Activated effector memory CD4-positive, alpha-beta T cell treated with anti-CD3 and anti-CD28 coated beads, Interleukin-2, amount 50 U/mL, for 16 hours (primary cell): ENCODE results near the gene ASF1A.
A peak's percentile ranks its signal among the peaks of the same experiment; 100 is the strongest.

Source experiments
- DNase-seq: peaks from one replicate; pipeline ENCODE4 v3.0.0-alpha.2; 2020

The ASF1A gene

GRCh38 chr6:118882314-118882905 lies 11.5 kb upstream of the ASF1A start:
- DNase-seq = no peak

- no peak for DNase-seq
Observed at GRCh38 chr6:118886641-118887040, 7.3 kb upstream of the ASF1A start.

GRCh38 chr6:118889163-118889562 lies 4.8 kb upstream of the ASF1A start:
- DNase-seq = no peak

DNA sequence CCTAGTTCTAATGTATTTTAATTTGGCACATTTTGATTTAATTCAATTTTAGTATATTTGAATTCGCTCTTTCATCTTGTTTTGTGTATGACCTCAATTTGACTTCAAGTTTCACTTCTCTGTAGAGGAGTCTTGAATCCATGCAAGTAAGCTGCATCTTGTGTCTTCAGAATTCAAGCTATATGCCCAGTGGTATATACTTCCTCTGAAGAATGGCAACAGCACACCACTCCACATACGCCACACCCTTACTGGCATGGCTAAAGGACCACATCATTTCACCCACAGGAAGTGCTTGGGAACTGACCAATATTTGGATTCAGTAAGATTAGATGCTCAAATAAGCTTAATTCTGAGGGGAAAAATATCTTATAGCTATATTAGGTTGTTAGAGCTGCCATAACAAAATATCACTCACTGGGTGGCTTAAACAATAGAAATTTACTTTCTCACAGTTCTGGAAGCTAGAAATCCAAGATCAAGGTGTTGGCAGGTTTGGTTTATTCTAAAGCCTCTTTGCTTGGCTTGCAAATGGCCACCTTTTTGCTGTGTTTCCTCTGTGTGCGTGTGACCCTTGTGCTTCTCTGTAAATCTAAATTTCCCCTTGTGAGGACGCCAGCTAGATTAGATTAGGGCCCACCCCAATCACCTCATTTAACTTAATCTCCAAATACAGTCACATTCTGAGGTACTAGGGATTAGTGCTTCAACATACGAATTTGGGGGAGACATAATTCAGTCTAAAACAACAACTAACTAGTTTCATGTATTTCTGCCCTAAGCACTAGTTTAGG lies 2.8 kb upstream of the ASF1A start:
- no peak for DNase-seq

DNA sequence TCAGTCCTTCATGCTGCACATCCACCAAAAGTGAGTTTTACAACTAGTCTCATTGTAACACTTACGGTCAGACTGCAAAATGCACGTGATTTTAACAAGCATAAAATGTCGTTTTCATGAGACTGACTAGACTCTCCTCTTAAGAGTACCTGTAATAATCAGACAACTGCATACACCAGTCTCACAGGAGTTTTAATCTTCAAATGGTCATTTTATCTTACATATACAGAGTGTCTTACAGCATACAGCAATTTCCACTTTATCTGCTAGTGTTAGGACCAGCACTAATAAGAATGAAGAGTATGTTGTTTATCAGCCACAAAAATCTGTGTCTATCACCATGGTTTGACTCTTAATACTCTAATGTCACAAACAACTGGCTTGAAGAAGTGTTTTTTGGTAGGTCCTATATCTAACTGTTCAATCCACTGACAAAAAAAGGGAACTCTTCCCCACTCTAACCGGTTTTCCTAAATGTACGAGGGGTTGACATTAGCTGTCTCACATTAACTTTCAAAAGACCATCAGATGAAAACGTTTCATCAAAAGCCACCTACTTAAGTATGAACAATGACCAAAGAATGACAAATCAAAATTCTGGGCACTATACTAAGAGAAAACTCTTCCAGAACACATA lies 1.5 kb upstream of the ASF1A start:
- no peak for DNase-seq

- peak; percentile 76 for DNase-seq
Observed at GRCh38 chr6:118893064-118893806, 717 bp upstream of the ASF1A start.

DNA sequence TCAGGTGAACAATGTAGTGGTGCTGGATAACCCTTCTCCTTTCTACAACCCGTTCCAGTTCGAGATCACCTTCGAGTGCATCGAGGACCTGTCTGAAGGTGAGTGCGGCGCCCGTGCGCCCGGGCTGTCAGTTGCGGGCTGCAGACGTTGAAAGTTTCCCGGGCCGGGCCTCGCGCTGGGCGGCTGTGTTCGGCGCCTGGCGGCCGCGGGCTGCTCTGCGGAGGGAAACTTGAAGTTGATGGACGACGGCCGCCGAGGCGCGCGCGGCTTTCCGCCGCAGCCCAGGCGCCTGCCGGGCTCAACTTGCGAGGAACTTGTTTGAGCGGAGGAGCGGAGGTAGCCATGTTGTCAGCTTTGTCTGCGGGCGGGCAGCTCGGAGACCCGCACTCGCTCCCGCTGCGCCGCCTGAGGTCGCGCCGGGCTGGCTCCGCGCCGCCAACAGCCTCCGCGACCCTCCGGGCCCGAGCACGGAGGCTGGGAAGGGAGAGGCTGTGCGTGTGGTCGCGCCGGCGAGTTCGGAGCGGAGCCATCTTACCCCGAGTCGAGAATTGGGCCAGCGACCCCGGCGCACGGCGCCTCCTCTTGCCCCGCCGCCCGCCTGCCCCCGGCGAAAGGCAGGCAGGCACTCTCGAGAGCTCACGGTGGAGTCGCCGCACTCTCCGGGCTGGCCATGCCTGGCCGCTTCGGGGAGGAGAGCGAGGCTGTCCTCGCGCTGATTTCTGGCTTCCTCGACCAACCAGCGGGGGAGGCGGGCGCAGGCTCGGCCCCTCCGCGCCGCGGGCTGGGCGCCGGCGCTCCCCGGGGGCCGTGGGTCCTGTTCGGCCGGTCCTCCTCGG lies 691 bp downstream of the ASF1A start:
- peak; percentile 87 for DNase-seq

DNA sequence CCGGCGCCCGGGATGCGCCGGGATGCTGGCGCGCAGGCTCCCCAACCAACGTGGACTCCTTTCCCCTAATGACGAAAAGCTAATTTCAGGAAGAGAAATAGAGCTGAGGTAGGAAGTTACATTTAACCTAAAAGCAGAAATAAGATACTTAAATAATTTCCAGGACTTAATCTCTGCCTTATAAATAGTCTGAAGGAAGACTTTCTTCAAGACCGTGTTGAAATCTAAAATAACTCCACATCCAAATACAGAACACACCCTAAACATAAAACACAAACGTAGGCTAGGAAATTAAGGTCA lies 1.3 kb downstream of the ASF1A start:
- no peak for DNase-seq

DNA sequence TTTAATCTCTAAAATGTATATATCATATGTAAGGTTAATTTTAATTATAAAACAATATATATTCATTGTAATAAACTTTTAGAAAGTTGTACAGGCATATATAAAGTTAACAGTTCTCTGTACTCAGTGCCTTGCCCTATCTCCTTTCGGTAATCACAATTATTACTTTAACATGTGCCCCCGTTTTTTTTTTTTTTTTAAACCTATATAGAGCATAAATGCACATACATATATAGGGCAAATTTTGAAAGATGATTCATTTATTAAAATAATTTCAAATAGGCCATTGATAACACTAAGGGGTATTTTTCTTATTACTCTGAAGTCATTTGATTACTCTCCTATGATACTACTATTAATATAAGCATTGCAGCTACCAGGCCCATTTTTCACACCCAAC lies 1.9 kb downstream of the ASF1A start:
- DNase-seq = no peak

DNA sequence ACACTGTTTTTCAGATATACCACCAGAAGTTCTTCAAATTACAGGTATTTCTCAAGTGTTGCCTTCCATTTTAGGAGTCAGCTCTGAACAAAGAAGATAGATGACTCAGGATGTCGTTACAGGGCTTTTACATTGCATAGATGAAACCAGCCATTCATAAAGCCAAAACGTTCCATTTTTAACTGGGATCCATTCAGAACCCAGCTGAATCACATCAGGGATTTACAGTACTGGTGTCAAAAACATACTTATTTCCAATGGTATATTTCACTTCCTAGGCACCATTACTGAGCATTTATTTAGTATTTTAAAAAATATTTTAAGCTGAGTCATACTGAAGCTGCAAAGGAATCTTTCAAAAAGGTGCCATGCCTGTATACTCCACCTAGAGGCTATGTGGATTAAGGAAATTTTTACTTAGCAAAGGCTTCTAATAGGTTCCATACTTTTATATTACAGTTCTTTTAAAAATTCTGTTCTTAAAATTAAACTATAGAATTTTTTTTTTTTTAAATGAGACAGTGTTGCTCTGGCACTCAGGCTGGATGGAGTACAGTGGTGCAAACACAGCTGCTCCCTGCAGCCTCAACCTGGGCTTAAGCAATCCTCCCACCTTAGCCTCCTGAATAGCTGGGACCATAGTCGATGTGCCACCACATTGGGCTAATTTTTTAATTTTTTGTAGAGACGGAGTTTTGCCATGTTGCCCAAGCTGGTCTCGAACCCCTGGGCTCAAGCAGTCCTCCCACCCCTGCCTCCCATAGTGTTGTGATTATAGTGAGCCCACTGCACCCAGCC lies 2.6 kb downstream of the ASF1A start:
- no peak for DNase-seq

DNA sequence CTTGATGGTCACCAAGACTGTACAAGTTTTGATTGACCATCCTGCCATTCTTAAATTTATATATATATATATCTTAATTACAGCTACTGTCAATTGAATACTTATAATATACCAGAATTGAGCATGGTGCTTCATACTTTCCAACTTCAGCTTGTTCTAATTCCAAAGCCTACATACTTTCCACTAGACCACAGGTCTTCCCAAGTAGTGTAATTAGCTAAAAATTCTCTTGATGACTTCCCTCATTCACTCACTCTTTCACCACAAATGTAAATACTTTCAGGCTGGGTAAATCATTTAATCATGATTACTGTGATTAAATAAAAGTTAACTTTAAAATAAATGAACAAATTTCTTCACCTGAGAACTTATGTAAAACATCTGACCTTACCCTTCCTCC lies 3.4 kb downstream of the ASF1A start:
- DNase-seq = no peak

DNA sequence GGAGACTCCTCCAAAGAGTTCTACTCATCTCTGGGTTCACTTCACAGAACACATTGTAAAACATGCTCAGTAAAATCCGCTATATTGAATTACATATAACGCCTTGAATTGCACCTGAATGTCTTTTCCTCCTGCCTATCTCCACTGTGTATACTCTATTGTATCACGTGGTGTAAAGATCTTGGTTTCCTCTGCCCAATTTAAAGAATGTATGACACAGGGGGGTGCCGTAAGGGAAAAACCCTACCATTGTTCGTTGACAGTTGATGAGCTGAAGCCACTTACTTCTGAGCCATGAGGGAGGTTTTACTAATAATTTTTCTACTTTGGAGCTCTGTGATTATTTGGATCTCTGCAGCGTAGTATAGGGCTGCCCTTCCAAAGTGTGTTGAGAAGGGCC lies 6.0 kb downstream of the ASF1A start:
- DNase-seq = no peak

DNA sequence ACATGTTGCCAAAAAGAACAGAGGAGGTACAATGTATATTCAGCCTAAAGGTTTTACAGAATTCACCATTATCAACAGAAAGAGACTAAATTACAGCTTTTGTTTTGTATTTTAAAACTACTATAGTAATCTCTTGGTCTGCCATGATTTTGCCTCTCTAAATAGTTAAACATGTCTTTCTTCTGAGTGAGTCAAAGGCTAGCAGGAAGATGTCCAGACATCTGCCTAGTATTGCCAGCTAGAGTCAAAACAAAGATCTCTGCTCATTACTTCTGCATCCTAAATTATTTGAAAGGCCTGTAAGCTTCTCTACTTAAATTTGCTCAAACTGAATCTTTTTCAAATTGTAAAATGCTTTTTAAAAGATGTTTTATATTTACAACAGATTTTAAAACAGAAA lies 8.8 kb downstream of the ASF1A start:
- no peak for DNase-seq

DNA sequence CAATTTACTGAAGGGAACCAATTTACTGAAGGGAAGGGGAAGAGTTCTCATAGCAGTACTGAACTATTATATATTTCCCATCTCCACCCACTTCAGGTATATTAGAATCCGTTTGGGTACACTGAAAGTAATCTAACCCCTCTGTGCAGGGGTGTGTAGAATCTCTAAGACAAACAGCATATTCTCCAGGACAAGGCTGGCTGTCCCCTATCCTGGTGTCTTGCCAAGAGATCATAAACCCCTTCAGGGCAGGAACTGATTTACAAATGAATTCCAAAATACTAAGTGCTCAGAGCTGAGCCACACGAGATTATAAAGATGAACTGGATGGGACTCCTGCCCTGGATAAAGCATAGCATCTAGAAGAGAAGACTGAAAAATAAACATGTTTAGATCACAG lies 9.2 kb downstream of the ASF1A start:
- DNase-seq = no peak

- no peak for DNase-seq
Observed at GRCh38 chr6:118903691-118904090, 9.7 kb downstream of the ASF1A start.

DNA sequence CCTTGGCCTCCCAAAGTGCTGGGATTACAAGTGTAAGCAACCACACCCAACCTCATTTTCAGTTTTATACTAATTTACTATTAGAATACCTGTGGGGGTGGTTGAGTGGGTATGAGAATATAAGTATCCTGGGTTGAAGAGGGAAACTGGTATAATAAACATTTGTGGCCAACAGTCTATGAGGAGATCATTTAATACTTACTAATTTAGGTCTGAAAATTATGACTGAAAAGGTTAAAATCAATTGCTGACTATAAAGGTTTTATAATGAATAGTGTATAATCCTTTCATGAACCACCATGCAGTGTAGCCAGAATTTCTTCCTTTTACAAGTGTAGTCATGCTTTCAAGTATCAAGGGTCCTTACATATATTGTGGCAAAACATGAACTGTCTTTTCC lies 11.1 kb downstream of the ASF1A start:
- DNase-seq = no peak

DNA sequence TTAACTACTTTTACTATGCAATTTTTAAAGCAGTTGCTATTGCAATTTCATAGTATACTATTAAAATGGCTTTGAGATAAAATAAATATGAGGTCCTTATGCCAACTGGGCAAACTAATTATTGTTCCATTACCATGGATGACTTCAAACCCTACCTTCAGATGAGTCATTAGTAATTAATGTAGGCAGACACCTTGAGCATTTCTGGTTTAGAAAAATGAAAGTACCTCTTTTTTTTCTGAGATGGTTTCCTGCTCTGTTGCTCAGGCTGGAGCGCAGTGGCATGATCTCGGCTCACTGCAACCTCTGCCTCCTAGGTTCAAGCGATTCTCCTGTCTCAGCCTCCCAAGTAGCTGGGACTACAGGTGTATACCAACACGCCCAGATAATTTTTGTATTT lies 11.9 kb downstream of the ASF1A start:
- no peak for DNase-seq

DNA sequence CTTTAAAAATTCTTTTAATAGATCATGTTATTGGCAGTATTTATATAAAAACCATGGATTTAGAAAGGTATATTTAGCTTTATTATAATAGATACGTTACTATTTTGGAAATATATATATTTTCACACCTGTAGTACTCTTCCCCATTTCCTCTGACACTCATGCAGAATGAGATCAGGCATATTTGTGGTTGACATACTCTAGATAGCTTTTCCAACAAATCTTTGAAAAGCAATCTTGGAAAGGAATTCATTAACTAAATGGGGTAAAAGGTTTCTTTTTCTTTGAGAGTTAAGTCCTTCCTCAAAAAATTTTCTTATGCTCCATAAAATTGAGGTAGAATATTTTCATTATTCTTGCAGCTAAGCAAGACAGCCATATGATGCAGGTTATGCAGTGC lies 14.5 kb downstream of the ASF1A start:
- no peak for DNase-seq

GRCh38 chr6:118912646-118913045 lies 18.7 kb downstream of the ASF1A start:
- DNase-seq = no peak

- DNase-seq = no peak
Observed at GRCh38 chr6:118913161-118913560, 19.2 kb downstream of the ASF1A start.

DNA sequence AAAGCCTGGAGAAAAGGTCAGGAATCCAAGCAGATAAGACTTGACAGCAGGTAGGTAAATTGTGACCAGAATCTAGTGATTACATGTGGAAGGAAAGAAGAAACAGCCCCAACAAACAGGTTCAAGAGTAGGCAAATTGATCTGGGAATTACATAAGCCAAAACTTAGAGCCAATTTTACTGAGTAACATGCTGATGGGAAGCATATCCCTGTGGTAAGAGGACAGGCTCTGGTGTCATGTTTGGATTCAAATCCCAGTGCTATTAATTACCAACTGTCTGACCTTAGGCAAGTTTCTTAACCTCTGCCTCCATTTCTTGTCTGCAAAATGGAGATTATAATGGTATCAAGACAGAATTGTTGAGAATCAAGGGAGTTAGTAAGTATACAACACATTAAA lies 20.6 kb downstream of the ASF1A start:
- no peak for DNase-seq
